Naive thymus-derived CD8-positive, alpha-beta T cell (primary cell): Measurements from ENCODE around the gene NXN. TPM values are rescaled to one million over a fixed set of nuclear protein-coding genes. Genes with fewer than 3 reads are reported as not detected.
"Not testable (repeated sequence)": the region's sequence is repeated elsewhere in the genome, so short reads cannot be mapped to it uniquely, and the experiment has no call there.

ENCODE experiments used
- ATAC-seq, 2 donors: fragments of 150-1000 bp; cut with Tn5 transposase in 1 of 2; sonication (Bioruptor Pico), chemical (Tn5 transposase) in 1 of 2; 1 replicate in 1 of 2; 2 replicates in 1 of 2; pipeline ENCODE4 v1.10.0; 2021; ENCODE audit warnings: mild to moderate bottlenecking in 2 of 2, moderate library complexity in 2 of 2
- POLR2A ChIA-PET: fragments of 350-600 bp; sonication (Branson Sonifier 250); formaldehyde crosslinking; loops from one replicate; lab custom pipeline; 2021; ENCODE audit warnings: antibody characterized with exemption; lab: Charles Lee
- DNase-seq, 10 donors: peaks; one replicate each; pipeline versions ENCODE4 v3.0.0 to v3.0.0-alpha.2; 2020 to 2022
- H3K27ac Mint-ChIP-seq, 10 donors: one replicate each; pipeline ENCODE4 v1.8.0; 2020 to 2022; ENCODE audit warnings: mild to moderate bottlenecking in 10 of 10, mixed read lengths in 10 of 10, moderate library complexity in 4 of 10, inconsistent platforms in 1 of 10
- H3K27me3 Mint-ChIP-seq, 5 donors: one replicate each; pipeline ENCODE4 v1.8.0; 2021 to 2022; ENCODE audit warnings: mixed read lengths in 5 of 5
- H3K36me3 Mint-ChIP-seq, 3 donors: one replicate each; pipeline ENCODE4 v1.8.0; 2020 to 2022; ENCODE audit warnings: mixed read lengths in 3 of 3, mild to moderate bottlenecking in 2 of 3, inconsistent platforms in 1 of 3
- H3K4me1 Mint-ChIP-seq, 4 donors: one replicate each; pipeline ENCODE4 v1.8.0; 2021 to 2022; ENCODE audit warnings: mixed read lengths in 4 of 4
- H3K4me3 Mint-ChIP-seq, 10 donors: one replicate each; pipeline ENCODE4 v1.8.0; 2020 to 2022; ENCODE audit warnings: mild to moderate bottlenecking in 10 of 10, mixed read lengths in 10 of 10, moderate library complexity in 6 of 10, inconsistent platforms in 1 of 10
- H3K9me3 Mint-ChIP-seq, 9 donors: one replicate each; pipeline ENCODE4 v1.8.0; 2020 to 2022; ENCODE audit warnings: mixed read lengths in 9 of 9, mild to moderate bottlenecking in 3 of 9, inconsistent platforms in 1 of 9, moderate library complexity in 1 of 9
- polyA plus RNA-seq, 3 donors: library from polyadenylated mRNA; unstranded; fragments of 300-500 nt; fragmentation: Illumina TruSeq; gene quantifications; one replicate each; pipeline ENCODE4 v1.2.3, GENCODE V29; 2021
- total RNA-seq, 8 experiments: library from RNA in 2 of 8; stranded (reverse) in 2 of 8; gene quantifications; one replicate each; pipeline ENCODE4 v1.2.3 and lab custom pipeline; 2021 to 2026

The NXN gene
- total and polyA plus RNA-seq, 5 experiments from 2014 or later: 0.06 to 0.85 (median 0.49) TPM

GRCh38 chr17:850086-850850 lies 129.3 kb downstream of the NXN start:
- peak overlapping the region in 1 of 10 donors; percentile 40 for H3K27ac Mint-ChIP-seq
- POLR2A ChIA-PET: no interaction called here
- no peak overlapping the region for H3K4me3 Mint-ChIP-seq
- no peak for DNase-seq
- H3K4me1 Mint-ChIP-seq: peaks cover 2 to 12% (median 9%) of the 10 kb centered on the region in 4 donors
- H3K36me3 Mint-ChIP-seq: no peaks in the 10 kb centered on the region
- ATAC-seq: no peak
- H3K9me3 Mint-ChIP-seq: no peaks in the 10 kb centered on the region
- H3K27me3 Mint-ChIP-seq: peaks cover 18 to 61% (median 29%) of the 10 kb centered on the region in 5 donors

DNA sequence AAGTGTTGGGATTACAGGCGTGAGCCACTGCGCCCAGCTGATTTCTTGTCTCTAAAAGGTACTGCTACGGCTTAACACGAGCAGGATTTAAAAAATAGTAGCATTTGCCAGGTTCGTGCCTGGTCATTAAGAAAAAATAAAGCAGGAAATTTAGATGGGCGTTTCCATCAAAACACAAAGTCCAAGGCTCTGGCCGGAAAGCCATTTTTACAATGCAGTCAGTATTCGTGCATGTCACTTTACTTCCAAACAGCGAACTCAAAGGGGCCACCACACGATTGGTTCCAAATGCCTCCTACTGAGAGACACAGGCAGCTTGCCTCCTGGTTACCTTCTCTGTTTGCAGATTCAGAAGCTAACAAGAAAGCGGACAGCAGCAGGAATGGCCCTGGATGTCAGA lies 131.2 kb downstream of the NXN start:
- Mint-ChIP-seq H3K4me3 (no peak overlapping the region), H3K27me3 (peaks cover 21 to 72% (median 37%) of the 10 kb centered on the region in 5 donors), H3K9me3 (no peaks in the 10 kb centered on the region), H3K4me1 (peaks cover 2 to 12% (median 9%) of the 10 kb centered on the region in 4 donors), H3K27ac (no peak overlapping the region), H3K36me3 (no peaks in the 10 kb centered on the region)
- POLR2A ChIA-PET: no interaction called here
- DNase-seq: no peak
- no peak for ATAC-seq

DNA sequence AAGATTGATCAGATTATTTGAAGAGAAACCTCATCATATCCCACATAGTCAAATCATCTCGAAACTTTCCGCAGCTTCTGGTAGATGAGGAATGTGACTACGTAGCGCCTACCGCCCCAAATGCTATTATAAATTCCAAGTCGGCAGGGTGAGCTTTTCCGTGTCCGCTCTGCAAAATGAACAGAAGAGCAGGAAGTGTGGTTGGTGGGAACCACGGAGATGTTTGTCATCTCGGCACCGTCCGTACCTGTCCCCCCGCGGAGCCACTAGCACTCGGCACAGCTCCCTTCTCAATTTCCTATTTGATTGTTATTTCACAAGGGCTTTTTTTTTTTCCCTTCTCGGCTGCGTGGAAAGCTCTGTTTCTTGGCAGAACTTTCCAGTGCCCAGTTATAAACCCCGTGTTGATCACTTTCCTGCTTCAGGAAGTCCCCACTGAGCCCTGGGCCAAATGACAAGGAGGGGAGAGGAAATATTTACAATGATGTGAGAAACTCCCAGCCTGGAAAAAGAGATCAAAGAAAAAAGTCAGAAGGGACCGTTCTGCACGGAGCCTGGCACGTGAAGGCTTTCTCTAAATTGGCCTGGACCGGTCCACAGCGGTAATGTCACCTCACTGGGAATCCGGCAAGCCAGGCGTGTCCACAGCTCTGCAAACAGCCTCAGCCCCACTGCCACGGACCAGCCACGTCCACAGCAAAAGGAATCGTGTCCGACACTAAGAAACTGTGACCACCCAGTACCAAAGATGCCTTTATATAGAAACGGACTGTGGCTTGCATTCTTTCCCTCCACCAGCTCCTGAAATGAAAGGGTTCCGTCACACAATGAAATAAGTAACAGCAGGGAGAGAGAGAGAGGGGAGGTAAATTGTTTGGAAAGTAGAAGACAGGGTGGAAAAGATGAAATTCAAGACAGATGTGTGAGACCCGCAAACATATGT lies 132.4 kb downstream of the NXN start:
- H3K4me3 Mint-ChIP-seq: peak overlapping the region in 7 of 10 donors; percentile 0 to 41 (median 27)
- H3K36me3 Mint-ChIP-seq: no peaks in the 10 kb centered on the region
- ATAC-seq (peak in 1 of 2 donors; percentile 49), DNase-seq (no peak)
- POLR2A ChIA-PET: interaction anchor here (0.9 kb wide), 1 partner anchor 133 kb away, joined by 3 read pairs; the partner anchor contains the start of gene NXN
- H3K9me3 Mint-ChIP-seq: no peaks in the 10 kb centered on the region
- peaks cover 2 to 12% (median 9%) of the 10 kb centered on the region in 4 donors for H3K4me1 Mint-ChIP-seq
- peak overlapping the region in 2 of 10 donors; percentile 7 to 25 for H3K27ac Mint-ChIP-seq
- peaks cover 19 to 78% (median 42%) of the 10 kb centered on the region in 5 donors for H3K27me3 Mint-ChIP-seq

DNA sequence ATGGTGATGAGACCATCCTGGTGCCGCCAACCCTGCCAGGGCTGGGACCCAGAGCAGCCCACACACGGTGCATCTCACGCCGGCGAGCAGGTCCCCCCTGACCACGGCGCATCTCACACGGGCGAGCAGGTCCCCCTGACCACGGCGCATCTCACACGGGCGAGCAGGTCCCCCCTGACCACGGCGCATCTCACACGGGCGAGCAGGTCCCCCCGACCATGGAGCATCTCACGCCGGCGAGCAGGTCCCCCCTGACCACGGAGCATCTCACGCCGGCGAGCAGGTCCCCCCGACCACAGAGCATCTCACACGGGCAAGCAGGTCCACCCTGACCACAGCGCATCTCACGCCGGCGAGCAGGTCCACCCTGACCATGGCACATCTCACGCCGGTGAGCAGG lies 138.3 kb downstream of the NXN start:
- peaks cover 6 to 34% (median 19%) of the 10 kb centered on the region in 5 donors for H3K27me3 Mint-ChIP-seq
- H3K9me3 Mint-ChIP-seq: no peaks in the 10 kb centered on the region
- H3K36me3 Mint-ChIP-seq: no peaks in the 10 kb centered on the region
- DNase-seq: no peak
- H3K27ac Mint-ChIP-seq: no peak overlapping the region
- POLR2A ChIA-PET: no interaction called here
- ATAC-seq: no peak
- H3K4me1 Mint-ChIP-seq: peaks cover 0 to under 1% (median 0%) of the 10 kb centered on the region in 4 donors
- no peak overlapping the region for H3K4me3 Mint-ChIP-seq

DNA sequence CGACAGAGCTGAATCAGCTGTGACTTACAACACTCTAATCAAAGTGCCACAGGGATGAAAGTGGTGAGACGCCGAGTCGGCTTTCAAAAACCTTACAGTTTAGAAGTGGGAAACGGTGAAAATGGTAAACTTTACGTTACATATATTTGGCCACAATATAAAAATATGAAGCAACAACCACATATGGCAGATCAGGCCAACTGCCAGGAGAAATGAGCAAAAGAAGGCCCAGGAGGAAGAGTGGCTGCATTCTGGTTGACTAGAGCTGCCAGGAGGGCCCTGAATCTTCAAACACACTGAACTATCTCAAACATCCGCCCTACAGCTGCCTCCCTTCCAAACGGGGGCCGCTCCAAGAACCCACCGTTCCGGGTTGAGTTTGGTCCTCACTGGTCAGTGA lies 141.1 kb downstream of the NXN start:
- Mint-ChIP-seq H3K9me3 (no peaks in the 10 kb centered on the region), H3K4me1 (no peaks in the 10 kb centered on the region), H3K36me3 (no peaks in the 10 kb centered on the region), H3K4me3 (no peak overlapping the region), H3K27me3 (peaks cover 0 to 16% (median 10%) of the 10 kb centered on the region in 5 donors), H3K27ac (no peak overlapping the region)
- DNase-seq (no peak), ATAC-seq (no peak)
- POLR2A ChIA-PET: interaction anchor here (0.6 kb wide), 1 partner anchor 126 kb away, joined by 3 read pairs; no protein-coding TSS in a partner anchor

- no peak overlapping the region for H3K27ac Mint-ChIP-seq
These were observed 143.4 kb downstream of the NXN start for GRCh38 chr17:836151-836550.

DNA sequence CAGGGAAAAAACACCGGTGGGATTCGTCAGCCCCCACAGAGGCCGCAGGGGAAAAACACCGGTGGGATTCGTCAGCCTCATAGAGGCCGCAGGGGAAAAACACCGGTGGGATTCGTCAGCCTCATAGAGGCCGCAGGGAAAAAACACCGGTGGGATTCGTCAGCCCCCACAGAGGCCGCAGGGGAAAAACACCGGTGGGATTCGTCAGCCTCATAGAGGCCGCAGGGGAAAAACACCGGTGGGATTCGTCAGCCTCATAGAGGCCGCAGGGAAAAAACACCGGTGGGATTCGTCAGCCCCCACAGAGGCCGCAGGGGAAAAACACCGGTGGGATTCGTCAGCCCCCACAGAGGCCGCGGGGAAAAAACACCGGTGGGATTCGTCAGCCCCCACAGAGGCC lies 143.9 kb downstream of the NXN start:
- H3K27ac Mint-ChIP-seq, H3K4me3 Mint-ChIP-seq, H3K4me1 Mint-ChIP-seq, H3K36me3 Mint-ChIP-seq, DNase-seq, H3K9me3 Mint-ChIP-seq, ATAC-seq, POLR2A ChIA-PET: not testable (repeated sequence)
- H3K27me3 Mint-ChIP-seq: peaks cover 0 to 11% (median 0%) of the 10 kb centered on the region in 5 donors

More at GRCh38 chr17:836151-836550, 143.4 kb downstream of the NXN start:
- ATAC-seq (no peak), DNase-seq (no peak)
- peaks cover 0 to 9% (median 0%) of the 10 kb centered on the region in 9 donors for H3K9me3 Mint-ChIP-seq
- no peaks in the 10 kb centered on the region for H3K36me3 Mint-ChIP-seq
- no peak overlapping the region for H3K4me3 Mint-ChIP-seq
- POLR2A ChIA-PET: no interaction called here
- peaks cover 0 to 11% (median 0%) of the 10 kb centered on the region in 5 donors for H3K27me3 Mint-ChIP-seq
- no peaks in the 10 kb centered on the region for H3K4me1 Mint-ChIP-seq

GRCh38 chr17:835263-835662 lies 144.3 kb downstream of the NXN start:
- POLR2A ChIA-PET: no interaction called here
- no peak overlapping the region for H3K4me3 Mint-ChIP-seq
- DNase-seq: no peak
- peaks cover 0 to 11% (median 3%) of the 10 kb centered on the region in 5 donors for H3K27me3 Mint-ChIP-seq
- H3K9me3 Mint-ChIP-seq: peaks cover 0 to 9% (median 0%) of the 10 kb centered on the region in 9 donors
- no peak for ATAC-seq
- H3K36me3 Mint-ChIP-seq: no peaks in the 10 kb centered on the region
- no peaks in the 10 kb centered on the region for H3K4me1 Mint-ChIP-seq
- H3K27ac Mint-ChIP-seq: no peak overlapping the region

DNA sequence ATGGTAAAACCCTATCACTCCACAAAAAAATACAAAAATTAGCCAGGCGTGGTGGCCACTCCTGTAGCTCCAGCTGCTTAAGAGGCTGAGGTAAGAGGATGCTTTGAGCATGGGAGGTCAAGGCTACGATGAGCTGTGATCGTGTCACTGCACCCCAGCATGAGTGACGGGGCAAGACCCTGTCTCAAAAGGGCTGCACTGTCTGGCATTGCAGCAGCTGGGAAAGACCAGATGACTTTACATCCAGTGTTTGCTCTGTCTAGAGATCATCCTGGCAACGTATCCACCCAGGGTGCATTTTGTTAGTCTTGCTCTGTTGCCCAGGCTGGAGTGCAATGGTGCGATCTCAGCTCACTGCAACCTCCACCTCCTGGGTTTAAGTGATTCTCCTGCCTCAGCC lies 145.4 kb downstream of the NXN start:
- Mint-ChIP-seq H3K27ac (no peak overlapping the region), H3K9me3 (peaks cover 0 to 9% (median 0%) of the 10 kb centered on the region in 9 donors), H3K4me3 (no peak overlapping the region), H3K4me1 (no peaks in the 10 kb centered on the region), H3K36me3 (no peaks in the 10 kb centered on the region), H3K27me3 (peaks cover 0 to 12% (median 8%) of the 10 kb centered on the region in 5 donors)
- POLR2A ChIA-PET: no interaction called here
- ATAC-seq (no peak), DNase-seq (no peak)

GRCh38 chr17:830950-831349 lies 148.6 kb downstream of the NXN start:
- DNase-seq (no peak), ATAC-seq (no peak)
- H3K27me3 Mint-ChIP-seq: peaks cover 0 to 12% (median 4%) of the 10 kb centered on the region in 5 donors
- H3K27ac Mint-ChIP-seq: no peak overlapping the region
- no peak overlapping the region for H3K4me3 Mint-ChIP-seq
- H3K4me1 Mint-ChIP-seq: no peaks in the 10 kb centered on the region
- H3K9me3 Mint-ChIP-seq: peaks cover 0 to 9% (median 0%) of the 10 kb centered on the region in 9 donors
- POLR2A ChIA-PET: no interaction called here
- no peaks in the 10 kb centered on the region for H3K36me3 Mint-ChIP-seq

DNA sequence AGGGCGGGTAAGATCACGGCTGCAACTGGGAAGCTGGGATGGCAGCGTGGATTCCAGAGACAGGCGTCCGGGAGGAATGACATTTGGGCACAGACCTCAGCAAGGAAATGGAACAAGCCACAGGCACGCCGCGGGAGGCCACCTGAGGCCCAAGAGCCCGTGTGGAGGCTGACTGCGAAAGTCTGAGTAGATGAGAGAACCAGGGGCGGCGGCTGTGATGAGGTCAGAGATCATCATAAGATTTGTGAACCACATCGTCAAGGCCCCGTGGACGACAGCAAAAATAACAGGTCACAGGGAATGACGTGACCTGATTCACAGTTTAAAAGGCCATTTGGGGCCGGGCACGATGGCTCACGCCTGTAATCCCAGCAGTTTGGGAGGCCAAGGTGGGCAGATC lies 149.2 kb downstream of the NXN start:
- no peak for ATAC-seq
- Mint-ChIP-seq H3K36me3 (no peaks in the 10 kb centered on the region), H3K27me3 (peaks cover 0 to 12% (median 4%) of the 10 kb centered on the region in 5 donors), H3K4me3 (no peak overlapping the region), H3K9me3 (peaks cover 0 to 9% (median 0%) of the 10 kb centered on the region in 9 donors), H3K27ac (no peak overlapping the region), H3K4me1 (no peaks in the 10 kb centered on the region)
- DNase-seq: no peak
- POLR2A ChIA-PET: no interaction called here

- H3K36me3 Mint-ChIP-seq: not testable (repeated sequence)
These were observed 150.0 kb downstream of the NXN start for GRCh38 chr17:829614-830013.

More at GRCh38 chr17:829614-830013, 150.0 kb downstream of the NXN start:
- H3K9me3 Mint-ChIP-seq, ATAC-seq, POLR2A ChIA-PET, H3K4me3 Mint-ChIP-seq, H3K4me1 Mint-ChIP-seq, DNase-seq, H3K27ac Mint-ChIP-seq: not testable (repeated sequence)
- H3K27me3 Mint-ChIP-seq: peaks cover 0 to 12% (median 3%) of the 10 kb centered on the region in 5 donors
